Rectal smooth muscle tissue (tissue), 1 donor: ENCODE measurements around the gene ATP6V0E2.
A peak's percentile ranks its signal among the peaks of the same experiment; 100 is the strongest.

Experiments used
- H3K27ac ChIP-seq: one replicate; pipeline ENCODE4 v1.7.0; 2013; ENCODE audit warnings: low read depth, low read length, inconsistent platforms
- H3K27me3 ChIP-seq: one replicate; pipeline ENCODE4 v1.7.0; 2013; ENCODE audit warnings: low read length; ENCODE audit not compliant: control insufficient read depth, insufficient read depth
- H3K36me3 ChIP-seq: one replicate; pipeline ENCODE4 v1.7.0; 2013; ENCODE audit warnings: low read length; ENCODE audit not compliant: control insufficient read depth, insufficient read depth
- H3K4me1 ChIP-seq: one replicate; pipeline ENCODE4 v1.7.0; 2013; ENCODE audit warnings: low read length; ENCODE audit not compliant: control insufficient read depth, insufficient read depth
- H3K4me3 ChIP-seq: one replicate; pipeline ENCODE4 v1.7.0; 2013; ENCODE audit warnings: low read length
- H3K9ac ChIP-seq: one replicate; pipeline ENCODE4 v1.7.0; 2013; ENCODE audit warnings: low read length

ATP6V0E2 gene

DNA sequence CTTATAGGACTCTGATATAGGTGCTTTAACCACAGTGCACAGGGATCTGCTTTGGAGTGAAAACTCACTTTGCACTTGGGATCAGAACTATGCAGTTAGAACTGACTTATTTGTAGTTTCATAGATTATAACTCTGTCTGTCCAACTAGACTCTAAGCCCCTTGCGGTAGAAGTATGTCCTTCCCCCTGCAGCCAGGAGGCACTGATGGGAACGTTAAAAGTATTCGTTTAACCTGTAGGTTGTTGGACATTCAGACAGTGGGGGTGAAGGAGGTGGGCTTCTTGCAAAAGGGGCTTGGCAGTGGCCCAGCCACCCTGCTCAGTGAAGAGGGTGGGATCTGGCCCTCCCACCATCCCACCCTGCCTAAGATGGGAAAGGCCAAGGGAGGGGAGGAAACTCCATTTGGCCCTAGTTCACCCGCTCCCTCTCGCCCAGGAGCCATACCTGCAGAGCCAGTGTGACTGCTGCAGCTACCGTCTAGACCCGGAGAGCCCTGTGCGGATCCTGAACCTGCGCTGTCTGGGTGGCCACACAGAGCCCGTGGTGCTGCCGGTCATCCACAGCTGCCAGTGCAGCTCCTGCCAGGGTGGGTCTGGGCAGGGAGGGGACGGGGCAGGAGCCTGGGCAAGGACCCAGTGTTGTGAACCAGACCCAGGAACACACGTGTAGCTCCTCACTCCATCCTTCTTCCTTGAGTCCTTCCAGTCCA is 41.3 kb upstream of the ATP6V0E2 start:
- Histone ChIP-seq H3K4me3 (no peak overlapping the region), H3K27ac (no peak overlapping the region), H3K9ac (no peak overlapping the region), H3K36me3 (no peaks in the 10 kb centered on the region), H3K4me1 (no peaks in the 10 kb centered on the region), H3K27me3 (peaks cover 3% of the 10 kb centered on the region)

DNA sequence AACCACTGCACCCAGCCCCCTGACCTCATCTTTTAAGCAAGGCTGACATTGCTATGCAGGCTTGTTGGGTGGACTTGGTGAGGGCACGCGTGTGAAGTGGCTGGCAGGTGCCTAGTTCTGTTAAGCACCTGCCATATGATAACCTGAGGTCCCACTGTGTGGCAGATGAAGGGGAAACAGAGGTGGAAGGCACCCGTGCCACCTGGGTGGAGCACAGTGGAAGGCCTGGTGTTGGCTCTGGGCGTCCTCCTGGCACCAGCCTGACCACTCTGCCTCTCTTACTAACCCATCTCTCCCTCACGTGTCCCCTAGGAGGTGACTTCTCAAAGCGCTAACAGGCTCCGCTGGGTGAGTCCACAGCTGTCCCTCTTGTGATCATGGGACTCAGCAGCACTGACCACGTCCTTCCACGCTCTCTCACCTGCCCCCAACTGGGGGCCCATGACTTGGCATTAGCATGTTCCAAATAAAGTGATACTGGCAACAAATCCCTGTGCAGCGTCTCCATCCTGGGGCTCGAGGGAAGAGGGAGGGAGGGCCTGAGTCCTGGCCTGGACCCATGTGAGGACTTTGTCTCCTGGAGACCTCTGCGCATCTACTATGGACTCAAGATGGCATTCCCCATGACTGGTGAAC is 40.2 kb upstream of the ATP6V0E2 start:
- peaks cover 4% of the 10 kb centered on the region for H3K4me1 ChIP-seq
- H3K4me3 ChIP-seq = no peak overlapping the region
- no peak overlapping the region for H3K27ac ChIP-seq
- peaks cover 3% of the 10 kb centered on the region for H3K27me3 ChIP-seq
- H3K36me3 ChIP-seq = no peaks in the 10 kb centered on the region
- no peak overlapping the region for H3K9ac ChIP-seq

DNA sequence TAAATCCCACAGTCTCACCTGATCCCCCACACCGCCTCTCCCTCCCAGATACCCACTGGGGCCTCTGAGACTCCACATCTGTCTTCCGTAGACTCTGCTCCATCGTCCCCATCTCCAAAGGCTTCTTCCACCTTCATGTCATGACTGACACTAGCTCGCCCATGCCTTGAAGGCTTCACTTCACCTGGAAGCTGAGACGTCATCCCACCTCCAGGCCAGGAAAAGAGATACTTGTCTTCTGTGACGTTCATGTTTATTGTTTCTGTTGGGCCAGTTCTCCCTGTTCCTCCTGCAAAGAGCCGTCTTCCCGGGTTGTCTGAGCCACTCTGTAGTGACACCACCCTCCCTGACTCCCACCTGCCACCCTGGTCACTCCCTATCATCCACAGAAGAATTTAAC is 39.2 kb upstream of the ATP6V0E2 start:
- H3K36me3 ChIP-seq = no peaks in the 10 kb centered on the region
- H3K9ac ChIP-seq = no peak overlapping the region
- H3K27me3 ChIP-seq = peaks cover 3% of the 10 kb centered on the region
- no peak overlapping the region for H3K4me3 ChIP-seq
- no peak overlapping the region for H3K27ac ChIP-seq
- H3K4me1 ChIP-seq = peaks cover 7% of the 10 kb centered on the region

DNA sequence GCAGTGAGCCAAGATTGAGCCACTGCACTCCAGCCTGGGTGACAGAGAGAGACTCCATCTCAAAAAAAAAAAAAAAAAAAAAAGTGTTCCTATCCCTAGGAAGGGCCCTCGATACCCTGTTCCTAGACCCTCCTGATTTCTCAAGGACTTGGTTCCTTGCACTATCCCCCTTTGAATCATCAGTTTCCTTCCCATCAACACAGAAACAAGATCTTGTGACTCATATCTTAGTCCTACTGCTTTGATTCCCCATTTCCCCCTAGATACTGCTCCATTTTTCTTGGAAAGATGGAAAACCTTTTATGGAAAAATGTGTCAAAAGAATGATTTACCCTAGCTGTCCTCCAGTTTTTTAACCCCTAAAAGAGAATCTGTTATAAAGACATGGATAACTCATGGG is 37.3 kb upstream of the ATP6V0E2 start:
- Histone ChIP-seq H3K36me3 (no peaks in the 10 kb centered on the region), H3K9ac (no peak overlapping the region), H3K4me1 (peaks cover 10% of the 10 kb centered on the region), H3K27ac (no peak overlapping the region), H3K4me3 (no peak overlapping the region), H3K27me3 (no peaks in the 10 kb centered on the region)

DNA sequence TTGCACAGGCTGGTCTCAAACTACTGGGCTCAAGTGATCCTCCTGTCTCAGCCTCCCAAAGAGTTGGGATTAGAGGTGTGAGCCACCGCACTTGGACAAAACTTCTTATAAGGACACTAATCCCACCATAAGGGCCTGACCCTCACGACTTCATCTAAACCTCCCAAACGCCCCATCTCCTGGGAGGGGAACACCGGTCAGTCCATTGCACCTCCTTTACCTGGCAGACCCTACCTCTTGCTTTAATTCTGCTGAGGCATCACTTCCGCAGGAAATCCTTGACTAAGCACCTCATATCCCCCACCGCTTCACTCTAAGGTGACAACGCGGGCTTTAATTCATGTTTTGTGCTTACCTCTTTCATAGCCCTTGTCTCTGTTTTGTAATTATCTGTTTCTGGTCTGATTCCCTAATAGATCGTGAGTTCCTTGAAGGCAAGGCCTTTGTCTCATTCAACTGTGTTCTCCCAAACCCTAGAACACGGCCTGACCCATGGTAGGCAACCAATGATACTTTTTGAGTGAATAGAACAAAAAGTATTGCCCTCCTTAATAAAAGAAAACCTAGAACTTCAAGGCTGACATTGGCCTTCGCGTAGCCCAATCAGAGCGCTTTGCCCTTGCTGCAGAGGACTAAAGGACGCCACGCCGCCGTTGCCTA is 36.1 kb upstream of the ATP6V0E2 start:
- H3K9ac ChIP-seq = no peak overlapping the region

DNA sequence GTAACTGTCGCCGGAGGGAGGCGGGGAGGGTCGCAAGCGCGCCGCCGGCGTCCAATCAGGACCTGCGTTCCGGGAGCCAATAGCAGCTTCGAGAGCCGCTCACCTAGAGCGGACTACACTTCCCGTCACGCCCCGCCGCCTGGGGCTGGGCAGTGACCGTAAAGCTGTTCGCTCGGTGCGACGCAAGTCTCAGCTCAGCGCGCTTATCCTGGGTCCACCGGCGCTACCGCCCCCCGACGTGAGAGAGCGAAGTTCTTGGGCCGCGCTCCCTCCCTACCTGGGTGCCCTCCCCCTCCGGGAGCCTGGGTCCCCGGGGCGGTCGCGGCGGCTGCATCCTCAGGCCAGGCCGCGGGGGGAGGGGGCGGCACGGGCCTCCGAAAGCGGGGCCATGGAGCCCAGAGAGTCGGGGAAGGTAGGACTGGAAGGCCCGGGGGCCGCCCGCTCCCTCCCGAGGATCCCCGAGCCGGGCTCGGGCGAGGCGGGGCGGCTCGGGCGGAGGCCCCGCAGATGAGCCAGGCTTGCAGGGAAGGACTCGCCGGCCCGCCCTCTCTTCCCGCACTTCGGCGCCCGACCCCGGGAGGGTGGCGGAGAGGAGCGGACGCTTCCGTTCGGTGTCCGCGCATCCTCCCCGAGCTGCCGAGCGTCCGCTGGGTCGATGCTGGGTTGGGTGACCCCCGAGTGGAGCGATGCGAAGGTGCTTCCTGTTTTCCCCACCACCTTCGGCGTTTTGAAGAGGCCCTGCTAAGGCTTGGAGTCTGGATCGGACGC is 35.4 kb upstream of the ATP6V0E2 start, which contains the start of gene ZNF862:
TSS of gene ZNF862 (plus strand) at position 152 of the 768 bp plus-strand sequence. CDS start at position 389, 237 bp downstream.
- Histone ChIP-seq H3K4me1 (peaks cover 10% of the 10 kb centered on the region), H3K36me3 (no peaks in the 10 kb centered on the region), H3K27me3 (no peaks in the 10 kb centered on the region), H3K27ac (peak within 1 kb of the TSS; percentile 90), H3K4me3 (peak within 1 kb of the TSS; percentile 72), H3K9ac (peak within 1 kb of the TSS; percentile 42)

More for the DNA sequence above, 36.1 kb upstream of the ATP6V0E2 start:
- H3K27me3 ChIP-seq = no peaks in the 10 kb centered on the region
- no peak overlapping the region for H3K4me3 ChIP-seq
- peak overlapping the region; percentile 63 for H3K27ac ChIP-seq
- peaks cover 10% of the 10 kb centered on the region for H3K4me1 ChIP-seq
- no peaks in the 10 kb centered on the region for H3K36me3 ChIP-seq

DNA sequence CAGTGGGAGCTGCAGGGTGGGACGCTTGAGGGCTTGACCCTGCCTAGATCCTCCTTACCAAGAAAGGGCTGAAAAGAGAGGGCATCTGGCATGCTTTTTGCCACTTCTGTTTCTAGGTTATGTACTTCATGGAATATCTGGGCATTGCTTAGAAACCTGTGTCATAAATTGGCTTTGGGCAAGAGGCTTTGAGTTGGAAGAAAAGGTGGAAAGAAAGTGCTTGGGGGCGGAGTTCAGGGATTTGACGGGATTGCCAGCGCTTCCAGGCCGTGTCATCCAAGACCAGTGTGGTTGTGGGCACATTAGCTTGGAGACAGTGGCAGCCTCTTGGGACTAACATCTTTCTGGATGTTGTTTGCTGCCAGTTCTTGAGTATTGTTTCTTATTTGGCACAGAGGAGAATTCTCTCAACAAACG is 34.8 kb upstream of the ATP6V0E2 start:
- no peaks in the 10 kb centered on the region for H3K36me3 ChIP-seq
- H3K4me3 ChIP-seq = peak overlapping the region; percentile 72
- H3K9ac ChIP-seq = peak overlapping the region; percentile 42
- peak overlapping the region; percentile 90 for H3K27ac ChIP-seq
- H3K27me3 ChIP-seq = no peaks in the 10 kb centered on the region
- H3K4me1 ChIP-seq = peaks cover 10% of the 10 kb centered on the region

DNA sequence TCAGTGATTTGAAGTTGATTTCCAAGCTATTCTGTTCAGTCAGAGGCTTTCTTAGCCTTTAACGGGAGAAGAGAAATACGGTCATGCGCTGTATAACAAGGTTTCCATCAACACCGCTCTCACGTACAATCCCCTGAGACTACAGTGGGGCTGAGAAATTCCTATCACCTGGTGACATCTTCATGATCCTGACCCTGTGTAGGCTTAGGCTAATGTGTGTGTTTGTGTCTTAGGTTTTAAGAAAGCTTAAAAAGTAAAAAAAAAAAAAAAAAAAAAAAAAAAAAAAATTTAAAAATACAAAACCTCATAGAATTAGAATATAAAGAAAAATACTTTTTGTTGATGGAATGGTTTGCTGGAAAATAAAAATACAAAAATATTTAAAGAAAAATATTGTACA is 33.8 kb upstream of the ATP6V0E2 start:
- H3K36me3 ChIP-seq = no peaks in the 10 kb centered on the region
- H3K27ac ChIP-seq = no peak overlapping the region
- H3K9ac ChIP-seq = no peak overlapping the region
- H3K27me3 ChIP-seq = no peaks in the 10 kb centered on the region
- no peak overlapping the region for H3K4me3 ChIP-seq
- peaks cover 10% of the 10 kb centered on the region for H3K4me1 ChIP-seq

DNA sequence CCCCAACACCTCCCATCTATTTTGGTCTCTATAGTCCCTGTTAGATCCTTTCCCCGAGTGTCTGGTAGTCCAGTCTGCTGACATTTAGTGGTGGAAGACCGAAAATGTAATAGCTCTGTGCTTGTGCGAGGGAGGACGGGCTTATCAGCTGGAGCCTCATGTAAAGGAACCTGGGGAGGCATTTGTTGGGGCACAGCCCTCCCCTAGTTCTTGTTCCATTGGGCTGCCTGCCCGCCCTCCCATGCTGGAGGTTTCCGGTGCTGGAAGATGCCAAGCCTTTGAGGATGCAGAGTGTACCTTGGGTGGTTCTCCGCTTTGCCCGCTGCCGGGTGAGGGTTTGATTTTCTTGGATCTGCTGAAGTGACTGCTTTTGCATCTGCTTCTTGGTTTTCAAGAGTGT is 30.2 kb upstream of the ATP6V0E2 start:
- Histone ChIP-seq H3K4me1 (peaks cover 6% of the 10 kb centered on the region), H3K27ac (no peak overlapping the region), H3K27me3 (no peaks in the 10 kb centered on the region), H3K4me3 (no peak overlapping the region), H3K36me3 (peaks cover 5% of the 10 kb centered on the region), H3K9ac (no peak overlapping the region)

DNA sequence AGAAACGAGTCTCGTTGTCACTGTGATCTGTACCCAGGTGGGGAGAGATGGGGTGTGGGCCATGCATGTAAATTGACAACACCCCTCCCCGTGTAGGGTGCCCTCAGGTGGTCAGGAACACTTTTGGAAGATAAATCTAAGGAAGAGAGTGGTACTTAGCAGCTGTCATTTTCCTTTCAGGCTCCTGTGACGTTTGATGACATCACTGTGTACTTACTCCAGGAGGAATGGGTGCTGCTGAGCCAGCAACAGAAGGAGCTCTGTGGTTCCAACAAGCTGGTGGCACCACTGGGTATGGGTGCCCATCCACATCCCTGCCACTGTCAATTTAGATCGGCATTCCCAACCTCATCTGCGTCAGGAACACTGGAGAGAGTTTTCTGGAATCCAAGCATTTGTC is 29.3 kb upstream of the ATP6V0E2 start:
- peaks cover 5% of the 10 kb centered on the region for H3K36me3 ChIP-seq
- H3K4me1 ChIP-seq = peaks cover 3% of the 10 kb centered on the region
- H3K9ac ChIP-seq = no peak overlapping the region

DNA sequence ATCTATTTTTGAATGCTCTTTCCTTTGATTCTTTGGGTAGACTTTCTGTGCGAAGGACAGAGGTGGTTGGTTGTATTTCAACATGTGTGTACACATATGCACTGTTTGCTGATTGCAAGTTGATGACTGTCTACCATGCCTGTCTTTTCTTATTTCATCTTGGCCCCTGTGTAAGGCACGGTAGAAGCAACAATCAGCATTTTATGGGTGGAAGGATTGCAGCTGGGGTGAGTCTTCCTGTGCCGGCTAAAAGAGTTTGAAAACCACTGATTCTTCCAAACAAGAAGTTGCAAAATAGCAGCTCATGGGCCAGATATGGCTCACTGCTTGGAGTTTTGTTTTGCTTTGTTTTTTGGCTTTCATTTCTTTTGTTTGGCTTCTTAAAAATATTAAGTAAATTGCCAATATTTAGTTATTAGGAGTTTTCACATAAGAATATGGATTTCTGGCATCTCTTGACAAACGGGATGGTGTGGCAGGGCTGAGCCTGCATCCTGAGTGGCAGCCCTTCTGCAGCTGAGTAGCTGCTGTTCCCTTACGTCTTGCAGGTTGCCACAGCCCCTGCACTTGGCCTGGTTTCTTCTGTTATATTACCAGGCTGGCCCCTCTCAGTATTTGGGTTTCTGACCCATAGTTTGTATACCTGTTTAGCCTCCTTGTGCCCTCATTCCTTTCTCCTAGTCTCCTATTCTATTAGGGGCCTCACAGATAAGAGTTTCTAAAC is 28.4 kb upstream of the ATP6V0E2 start:
- H3K36me3 ChIP-seq = peaks cover 5% of the 10 kb centered on the region
- no peak overlapping the region for H3K9ac ChIP-seq
- H3K4me3 ChIP-seq = no peak overlapping the region
- H3K4me1 ChIP-seq = no peaks in the 10 kb centered on the region
- no peak overlapping the region for H3K27ac ChIP-seq
- no peaks in the 10 kb centered on the region for H3K27me3 ChIP-seq

More for the DNA sequence above, 29.3 kb upstream of the ATP6V0E2 start:
- Histone ChIP-seq H3K27me3 (no peaks in the 10 kb centered on the region), H3K27ac (no peak overlapping the region), H3K4me3 (no peak overlapping the region)
